Middle frontal gyrus (tissue), 1 donor: ENCODE data around the gene ZNF300.
"Not testable (repeated sequence)": the region's sequence is repeated elsewhere in the genome, so short reads cannot be mapped to it uniquely, and the experiment has no call there.

Source experiments
- DNase-seq: peaks from one replicate; pipeline ENCODE4 v3.0.0-alpha.2; 2015; ENCODE audit warnings: low spot score; ENCODE audit errors: extremely low spot score

Gene ZNF300

DNA sequence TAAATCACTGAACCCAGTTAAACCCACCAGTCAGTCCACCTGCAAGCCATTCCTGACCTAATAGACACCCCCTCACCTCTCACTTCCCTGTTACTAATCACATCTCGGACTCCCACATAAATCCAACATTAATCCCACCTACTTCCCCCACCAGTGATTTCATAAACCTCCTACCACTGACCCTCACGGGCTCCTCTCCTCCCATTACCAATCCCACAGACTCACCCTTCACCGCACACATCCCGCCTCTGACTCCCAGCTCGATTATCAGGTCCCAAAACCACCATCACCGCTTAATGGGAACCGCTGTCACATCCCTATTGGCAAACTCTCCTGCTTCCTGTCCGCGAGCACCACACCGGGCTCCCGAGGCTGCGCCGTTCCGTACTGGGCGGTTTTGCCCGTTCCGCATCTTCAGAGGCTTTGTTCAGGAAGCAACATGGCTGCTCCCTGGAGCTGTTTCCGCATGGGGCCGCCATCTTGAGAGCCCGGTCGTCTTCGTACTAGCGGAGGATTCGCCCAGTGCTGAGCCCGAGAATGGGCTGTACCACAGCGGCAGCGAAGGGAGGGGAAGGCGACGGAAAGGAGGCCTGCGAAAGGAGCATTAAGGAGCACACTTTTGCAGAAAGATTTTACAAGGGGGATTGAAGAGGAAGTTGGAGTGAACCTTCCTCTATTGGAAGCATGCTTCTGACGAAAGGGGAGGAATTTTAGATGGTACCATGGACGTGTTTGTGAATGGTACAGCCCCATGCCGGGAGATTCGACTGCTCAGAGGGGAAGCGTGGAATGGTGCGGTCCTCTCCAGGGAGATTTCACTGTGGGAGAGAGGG is at the start of gene ZNF300:
TSS of gene ZNF300 (minus strand) at position 502 of the 833 bp plus-strand sequence. CDS start 1,825 bp downstream, outside the sequence.
- peak; percentile 77 for DNase-seq

DNA sequence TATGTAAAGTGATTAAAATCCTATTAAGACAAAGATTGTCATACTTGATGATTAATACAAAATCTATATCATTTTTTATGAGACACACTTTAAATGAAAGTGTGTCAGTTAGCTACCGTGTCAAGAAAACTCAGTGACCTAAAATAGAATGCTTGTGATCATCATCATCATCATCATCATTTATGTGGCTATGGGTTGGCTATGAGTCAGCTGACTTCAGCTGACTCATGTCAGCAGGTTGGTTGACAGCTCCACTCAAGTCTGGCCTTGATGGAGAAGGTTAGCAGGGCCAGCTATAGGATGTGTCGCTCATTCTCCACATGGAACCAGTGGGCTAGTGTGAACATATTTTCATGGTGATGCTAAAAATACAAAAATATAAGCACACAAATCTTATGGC is 43.8 kb upstream of the ZNF300 start:
- no peak for DNase-seq

DNA sequence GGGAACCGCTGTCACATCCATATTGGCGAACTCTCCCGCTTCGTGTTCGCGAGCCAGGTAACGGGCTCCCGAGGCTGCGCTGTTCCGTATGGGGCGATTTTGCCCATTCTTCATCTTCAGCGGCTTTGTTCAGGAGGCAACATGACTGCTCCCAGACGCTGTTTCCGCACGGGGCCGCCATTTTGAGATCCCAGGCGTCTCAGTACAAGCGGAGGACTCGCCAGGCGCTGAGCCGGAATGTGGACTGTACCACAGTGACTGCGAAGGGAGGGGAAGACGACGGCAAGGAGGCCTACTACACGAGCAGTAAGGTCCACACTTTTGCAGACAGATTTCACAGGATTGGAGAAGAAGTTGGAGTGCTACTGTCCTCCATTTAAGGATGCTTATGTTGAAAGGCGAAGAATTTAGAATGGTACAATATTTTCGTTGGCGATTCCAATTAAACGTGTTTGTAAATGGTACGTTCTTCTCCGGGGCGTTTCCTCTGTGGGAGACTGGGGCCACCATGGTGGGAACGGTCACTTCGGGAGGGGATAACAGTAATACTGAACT is 41.6 kb upstream of the ZNF300 start:
- DNase-seq = peak; percentile 43

DNA sequence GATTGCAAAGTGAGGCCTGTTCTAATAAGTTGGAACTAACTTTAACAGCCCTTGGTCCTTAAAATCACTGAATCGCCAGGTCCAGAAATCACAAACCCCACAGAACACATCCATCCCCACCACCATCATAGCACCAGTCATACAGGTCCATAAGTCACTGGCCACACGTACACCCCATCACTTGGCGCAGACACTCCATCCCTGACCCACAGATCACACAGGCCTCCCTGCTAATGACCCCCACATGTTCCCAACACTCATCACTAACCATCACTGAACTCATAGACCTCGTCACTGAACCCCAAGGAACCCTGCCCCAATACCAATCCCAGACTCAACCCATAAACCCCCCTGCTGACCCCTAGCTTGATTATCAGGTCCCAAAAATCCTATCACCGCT is 41.2 kb upstream of the ZNF300 start:
- no peak for DNase-seq

DNA sequence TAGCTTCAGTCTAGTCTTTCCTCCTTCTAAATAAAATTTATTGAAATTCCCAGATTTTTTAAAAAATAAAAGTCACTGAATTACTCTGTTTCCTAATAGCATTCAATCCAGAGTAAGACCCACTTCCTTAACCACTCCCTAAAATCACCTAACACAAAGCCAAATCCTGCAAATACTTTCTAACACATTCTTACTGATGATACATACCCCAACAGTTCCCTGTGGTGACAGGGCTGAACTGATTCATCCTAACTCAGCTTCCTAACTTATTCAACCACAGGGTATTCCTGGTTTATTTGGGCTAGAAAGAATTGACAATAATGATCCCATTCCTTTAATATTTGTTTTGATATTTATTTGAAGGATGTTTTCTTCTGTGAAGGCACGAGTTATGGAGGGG is 40.7 kb upstream of the ZNF300 start:
- DNase-seq = no peak

DNA sequence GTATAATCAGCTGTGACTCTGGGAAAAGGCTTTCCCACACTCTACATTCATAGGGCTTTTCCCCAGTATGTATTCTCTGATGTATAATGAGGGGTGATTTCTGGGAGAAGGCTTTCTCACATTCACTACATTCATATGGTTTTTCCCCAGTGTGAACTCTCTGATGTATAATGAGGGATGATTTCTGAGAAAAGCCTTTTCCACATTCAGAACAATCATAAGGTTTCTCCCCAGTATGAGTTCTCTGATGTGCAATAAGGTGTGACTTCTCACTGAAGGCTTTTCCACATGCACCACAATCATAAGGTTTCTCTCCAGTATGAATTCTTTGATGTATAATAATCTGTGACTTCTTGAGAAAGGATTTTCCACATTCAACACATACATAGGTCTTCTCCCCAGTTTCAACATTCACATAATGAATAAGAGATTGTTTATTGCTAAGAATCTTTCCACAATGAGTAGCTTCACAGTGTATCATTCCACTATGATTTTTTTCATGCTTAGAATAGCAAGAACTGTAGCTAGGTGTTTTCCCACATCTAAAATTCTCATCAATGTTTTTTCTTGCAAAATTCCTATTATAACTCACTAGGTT is 26.7 kb upstream of the ZNF300 start:
- no peak for DNase-seq

DNA sequence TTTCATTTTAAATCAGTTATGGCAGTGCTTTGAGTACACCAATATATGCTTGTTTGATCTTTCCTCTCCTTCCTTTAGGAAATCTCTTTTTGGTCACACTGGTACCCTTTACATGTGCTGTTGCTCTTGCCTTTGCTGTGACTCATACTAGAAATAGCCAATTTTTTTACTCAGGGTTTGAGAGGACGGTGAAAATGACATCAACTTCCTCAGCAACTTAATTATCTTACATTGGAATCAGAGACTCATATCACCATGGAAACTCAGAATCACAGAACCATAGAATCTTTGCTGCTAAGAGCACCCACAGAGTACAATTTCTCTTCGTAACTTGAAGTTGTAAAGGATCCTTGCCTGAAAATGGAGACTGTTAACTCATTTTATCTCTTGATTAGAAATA is 13.8 kb upstream of the ZNF300 start:
- no peak for DNase-seq

DNA sequence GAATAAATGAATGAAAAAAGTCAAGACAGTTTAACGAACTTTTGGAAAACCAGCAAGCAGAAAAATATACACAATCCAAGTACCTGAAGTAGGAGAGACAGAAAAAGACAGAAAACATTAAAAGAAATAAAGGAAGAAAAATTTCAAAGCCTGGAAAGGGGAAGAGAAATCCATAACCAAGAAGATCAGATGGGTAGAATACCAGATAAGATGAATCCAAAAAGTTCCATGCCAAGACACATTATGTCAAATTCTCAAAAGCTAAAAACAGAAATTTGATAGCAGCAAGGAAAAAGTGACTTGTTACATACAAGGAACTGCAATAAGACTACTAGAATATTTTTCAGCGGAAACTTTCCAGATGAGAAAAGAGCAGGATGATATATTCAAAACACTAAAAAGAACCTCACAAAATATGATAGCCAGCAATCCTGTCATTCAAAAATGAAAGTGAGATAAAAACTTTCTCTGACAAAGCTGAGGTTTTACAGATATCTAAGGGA is 7.6 kb upstream of the ZNF300 start:
- no peak for DNase-seq

DNA sequence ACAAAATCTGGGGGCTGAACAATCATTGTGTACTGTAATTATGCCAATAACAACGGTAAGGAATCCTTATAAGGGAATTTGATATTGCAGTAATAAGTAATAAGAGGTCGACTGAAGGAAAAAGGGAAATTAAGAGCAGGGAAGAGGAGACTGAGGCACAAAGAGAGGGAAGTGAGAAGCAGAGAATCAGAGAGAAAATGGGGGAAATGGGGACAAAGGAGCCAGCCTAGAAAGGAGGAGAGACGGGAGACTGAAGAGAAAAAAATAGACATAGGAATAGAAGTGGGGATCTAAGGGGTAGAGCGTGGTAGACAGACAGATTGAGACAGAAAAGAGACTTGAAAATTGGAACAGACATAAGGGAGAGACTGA is 518 bp upstream of the ZNF300 start:
- DNase-seq = no peak

DNA sequence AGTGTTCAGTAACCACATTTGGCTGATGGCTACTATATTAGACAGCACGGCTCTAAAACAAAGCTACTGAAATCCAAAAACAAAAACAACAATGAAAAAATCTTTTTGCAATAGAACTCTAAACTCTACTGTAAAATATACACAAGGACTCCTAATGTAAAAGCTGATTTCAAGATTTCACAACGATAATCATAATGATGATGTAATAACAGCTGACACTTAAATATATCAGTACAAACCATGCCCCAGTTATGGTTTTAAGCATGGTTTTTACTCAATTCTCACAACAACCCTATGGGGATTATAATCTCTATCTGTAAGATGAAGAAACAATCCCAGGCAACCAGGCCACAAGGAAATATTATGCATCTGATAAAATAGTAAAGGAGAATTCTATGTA is 3.3 kb downstream of the ZNF300 start:
- no peak for DNase-seq

DNA sequence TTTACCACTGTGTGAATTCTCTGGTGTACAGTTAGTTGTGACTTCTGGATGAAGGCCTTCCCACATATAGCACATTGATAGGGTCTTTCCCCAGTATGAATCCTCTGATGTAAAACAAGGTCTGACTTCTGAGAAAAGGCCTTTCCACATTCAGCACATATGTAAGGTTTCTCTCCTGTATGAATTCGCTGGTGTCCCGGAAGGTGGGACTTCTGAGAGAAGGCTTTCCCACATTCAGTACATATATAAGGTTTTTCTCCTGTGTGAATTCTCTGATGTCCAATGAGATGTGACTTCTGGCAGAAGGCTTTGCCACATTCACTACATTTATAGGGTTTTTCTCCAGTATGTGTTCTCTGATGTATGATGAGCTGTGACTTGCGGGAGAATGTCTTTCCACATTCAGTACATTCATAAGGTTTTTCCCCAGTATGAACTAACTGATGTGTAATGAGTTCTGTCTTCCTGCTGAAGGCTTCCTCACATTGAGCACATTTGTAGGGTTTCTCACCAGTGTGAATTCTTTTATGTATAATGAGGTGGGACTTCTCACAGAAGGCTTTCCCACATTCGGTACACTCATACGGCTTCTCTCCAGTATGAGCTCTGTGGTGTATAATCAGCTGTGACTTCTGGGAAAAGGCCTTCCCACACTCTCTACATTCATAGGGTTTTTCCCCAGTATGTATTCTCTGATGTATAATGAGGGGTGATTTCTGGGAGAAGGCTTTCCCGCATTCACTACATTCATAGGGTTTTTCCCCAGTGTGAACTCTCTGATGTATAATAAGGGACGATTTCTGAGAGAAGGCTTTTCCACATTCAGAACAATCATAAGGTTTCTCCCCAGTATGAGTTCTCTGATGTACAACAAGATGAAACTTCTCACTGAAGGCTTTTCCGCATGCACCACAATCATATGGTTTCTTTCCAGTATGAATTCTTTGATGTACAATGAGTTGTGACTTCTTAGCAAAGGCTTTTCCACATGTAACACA is 9.1 kb downstream of the ZNF300 start:
- DNase-seq = no peak

DNA sequence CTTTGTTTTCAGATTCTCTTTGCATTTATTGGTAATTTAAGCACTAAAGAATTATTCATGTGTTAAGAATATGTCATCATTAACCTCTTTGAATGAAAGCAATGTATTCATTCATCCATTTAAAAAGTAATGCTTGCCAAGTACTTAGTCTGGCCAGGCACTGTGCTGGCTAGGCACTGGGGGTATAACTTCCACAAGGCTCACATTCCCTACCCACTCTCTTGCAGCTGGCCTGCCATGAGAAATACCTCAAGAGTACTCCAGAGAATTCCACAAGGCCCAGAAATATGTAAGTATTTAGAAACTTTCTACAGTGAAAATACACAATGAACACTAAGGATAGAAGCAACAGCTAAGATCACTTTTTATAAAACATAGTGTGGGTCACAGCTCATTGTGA is 25.4 kb downstream of the ZNF300 start:
- no peak for DNase-seq

DNA sequence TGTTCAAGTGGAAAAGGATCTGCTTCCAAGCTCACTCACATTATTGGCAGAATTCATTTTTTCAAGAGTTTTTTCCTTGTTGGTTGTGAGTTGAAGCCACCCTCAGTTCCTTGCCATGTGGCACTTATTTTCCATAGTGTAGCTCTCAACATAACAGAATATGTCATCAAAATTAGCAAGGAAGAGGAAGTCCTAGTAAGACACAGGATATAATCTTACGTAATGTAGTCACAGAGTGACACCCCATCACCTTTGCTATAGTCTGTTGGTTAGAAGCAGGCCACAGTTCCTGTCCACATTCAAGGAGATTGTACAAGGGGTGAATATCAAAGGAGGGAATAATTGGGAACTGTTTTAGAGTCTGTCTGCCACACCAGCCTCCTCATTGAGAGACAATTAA is 42.7 kb downstream of the ZNF300 start:
- no peak for DNase-seq

DNA sequence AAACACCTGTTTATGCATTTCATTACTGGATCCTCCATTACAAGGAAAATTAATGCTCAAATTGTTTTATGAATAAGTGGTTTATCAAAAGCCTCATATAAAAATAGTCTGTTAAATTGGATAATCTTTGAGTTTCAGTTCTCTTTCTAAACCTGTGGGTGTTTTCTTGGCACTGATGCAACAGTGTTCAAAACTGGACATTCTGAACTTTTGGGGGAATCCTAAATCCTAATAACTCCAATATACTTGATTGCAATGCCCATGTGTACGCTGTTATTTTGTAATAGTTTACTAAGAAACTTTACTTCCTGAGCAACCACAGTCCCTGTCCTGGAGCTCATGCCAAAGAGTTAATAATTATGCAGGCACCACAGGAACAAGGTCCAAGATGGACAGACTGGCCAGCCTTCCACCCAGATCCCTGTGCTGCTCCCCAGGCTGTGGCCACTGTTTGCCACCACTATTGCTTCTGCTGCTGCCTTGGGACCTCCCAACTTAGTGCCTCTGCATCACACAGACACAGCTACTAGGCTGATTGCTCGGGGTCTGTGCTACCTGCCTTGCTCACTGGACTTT is 44.4 kb downstream of the ZNF300 start:
- DNase-seq = no peak

DNA sequence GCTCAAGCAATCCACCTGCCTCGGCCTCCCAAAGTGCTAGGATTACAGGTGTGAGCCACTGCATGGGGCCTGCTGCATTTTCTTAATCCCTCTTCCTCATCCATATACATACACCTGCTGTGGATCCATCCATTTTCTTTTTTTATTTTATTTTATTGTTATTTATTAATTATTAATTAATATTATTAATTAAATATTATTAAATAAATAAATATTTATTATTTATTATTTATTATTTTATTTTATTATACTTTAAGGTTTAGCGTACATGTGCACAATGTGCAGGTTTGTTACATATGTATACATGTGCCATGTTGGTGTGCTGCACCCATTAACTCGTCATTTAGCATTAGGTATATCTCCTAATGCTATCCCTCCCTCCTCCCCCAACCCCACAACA is 48.1 kb downstream of the ZNF300 start:
- DNase-seq = not testable (repeated sequence)

DNA sequence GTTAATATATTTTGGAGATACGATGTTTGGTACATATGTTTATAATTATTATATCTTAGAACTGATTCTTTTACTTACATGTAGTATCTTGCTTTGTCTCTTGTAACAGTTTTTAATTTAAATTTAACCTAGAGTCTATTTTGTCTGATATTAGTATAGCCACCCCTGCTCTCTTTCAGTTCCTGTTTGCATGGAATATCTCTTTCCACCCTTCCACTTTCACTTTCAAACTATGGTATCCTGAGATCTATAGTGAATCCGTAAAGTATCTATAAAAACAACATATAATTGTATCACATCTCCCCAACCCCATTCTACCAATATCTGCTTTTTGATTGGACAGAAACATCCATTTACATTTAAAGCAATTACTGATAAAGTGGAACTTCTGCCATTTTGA is 51.2 kb downstream of the ZNF300 start:
- no peak for DNase-seq

DNA sequence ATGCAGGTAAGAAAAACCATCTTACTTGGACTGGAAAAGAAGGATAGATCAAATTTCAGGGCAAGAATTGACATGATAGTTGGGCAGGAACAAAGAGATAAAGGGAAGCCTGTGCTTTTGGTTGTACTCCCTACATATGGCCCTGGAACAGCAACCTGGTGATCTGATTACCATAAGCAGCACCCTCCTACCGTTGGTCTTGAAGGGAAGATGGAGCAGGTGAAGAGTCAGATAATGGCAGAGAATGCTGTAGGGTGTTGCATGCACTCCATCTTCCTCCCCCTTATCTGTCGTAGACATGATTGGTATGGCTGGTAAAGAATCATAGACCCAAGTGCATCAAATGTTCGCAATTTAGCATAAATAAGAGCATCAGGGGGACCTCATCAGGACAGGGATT is 53.7 kb downstream of the ZNF300 start:
- DNase-seq = no peak

DNA sequence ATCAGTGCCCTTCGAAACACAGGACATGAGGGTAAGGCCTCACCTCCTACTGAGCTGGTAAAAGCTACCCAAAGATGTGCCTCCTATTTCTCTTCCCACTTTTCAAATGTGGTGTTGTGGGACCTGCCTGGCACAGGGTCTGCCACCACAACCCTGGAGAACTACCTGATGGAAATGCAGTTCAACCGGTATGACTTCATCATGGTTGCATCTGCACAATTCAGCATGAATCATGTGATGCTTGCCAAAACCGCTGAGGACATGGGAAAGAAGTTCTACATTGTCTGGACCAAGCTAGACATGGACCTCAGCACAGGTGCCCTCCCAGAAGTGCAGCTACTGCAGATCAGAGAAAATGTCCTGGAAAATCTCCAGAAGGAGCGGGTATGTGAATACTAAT is 56.5 kb downstream of the ZNF300 start:
- no peak for DNase-seq

DNA sequence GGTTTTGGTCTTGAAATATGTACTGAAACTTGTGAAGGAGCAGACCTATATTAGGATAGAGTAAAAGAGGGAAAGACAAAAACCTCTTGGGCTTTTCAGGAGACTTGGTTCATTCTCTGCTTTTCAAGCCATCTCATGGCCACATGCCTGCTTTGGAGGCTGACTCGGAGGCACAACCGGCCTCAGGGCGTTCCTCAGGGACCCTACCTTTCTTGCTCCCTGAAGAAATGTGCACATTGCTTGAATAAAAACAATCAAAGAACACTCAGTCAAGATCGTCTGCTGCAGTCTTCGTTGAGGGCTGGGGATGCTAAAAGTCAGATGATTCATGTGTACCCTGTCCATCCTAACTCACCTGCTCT is 57.5 kb downstream of the ZNF300 start:
- no peak for DNase-seq

DNA sequence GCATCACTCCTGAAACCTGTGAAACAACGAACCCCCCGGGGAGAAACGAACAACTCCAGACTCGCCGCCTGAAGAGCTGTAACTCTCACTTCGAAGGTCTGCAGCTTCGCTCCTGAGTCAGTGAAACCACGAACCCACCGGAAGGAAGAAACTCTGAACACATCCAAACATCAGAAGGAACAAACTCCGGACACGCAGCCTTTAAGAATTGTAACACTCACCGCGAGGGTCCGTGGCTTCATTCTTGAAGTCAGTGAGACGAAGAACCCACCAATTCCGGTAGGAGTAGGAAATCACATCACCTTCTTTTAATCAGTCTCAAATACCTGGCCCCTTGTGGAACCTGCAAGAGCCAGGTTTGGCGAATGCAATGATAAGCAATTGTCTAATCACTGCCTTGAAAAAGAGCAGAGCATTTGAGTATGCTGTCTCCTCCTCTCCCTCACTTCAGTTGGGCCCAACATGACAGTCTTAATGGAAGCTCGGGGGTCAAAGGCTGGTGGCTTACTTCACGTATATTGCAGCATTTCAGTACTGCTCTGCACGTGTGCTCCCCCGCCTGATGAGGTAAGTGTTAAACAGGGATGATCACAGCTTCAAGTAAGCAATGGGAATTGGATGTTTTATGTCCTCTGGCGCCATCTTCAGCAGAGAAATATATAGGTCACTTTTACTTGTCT is 58.0 kb downstream of the ZNF300 start:
- DNase-seq = peak; percentile 13

DNA sequence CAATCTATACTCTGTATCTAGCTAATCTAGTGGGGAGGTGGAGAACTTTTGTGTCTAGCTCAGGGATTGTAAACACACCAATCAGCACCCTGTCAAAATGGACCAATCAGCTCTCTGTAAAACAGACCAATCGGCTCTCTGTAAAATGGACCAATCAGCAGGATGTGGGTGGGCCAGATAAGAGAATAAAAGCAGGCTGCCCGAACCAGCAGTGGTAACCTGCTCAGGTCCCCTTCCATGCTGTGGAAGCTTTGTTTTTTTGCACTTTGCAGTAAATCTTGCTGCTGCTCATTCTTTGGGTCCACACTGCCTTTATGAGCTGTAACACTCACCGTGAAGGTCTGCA is 58.5 kb downstream of the ZNF300 start, which contains the start of gene IRGM:
TSS of gene IRGM (plus strand) at position 214 of the 346 bp plus-strand sequence. CDS start 1,603 bp downstream, outside the sequence.
- not testable (repeated sequence) for DNase-seq
